Stimulated activated CD4-positive, alpha-beta T cell treated with anti-CD3 and anti-CD28 coated beads, TNF-alpha, amount 100 ng/mL, for 4 hours (primary cell): Measurements from ENCODE around the gene WNT6.

Source experiments
- DNase-seq, 3 experiments: peaks; one replicate each; pipeline ENCODE4 v3.0.0-alpha.2; 2020; ENCODE audit warnings: low read depth in 3 of 3

WNT6 gene

DNA sequence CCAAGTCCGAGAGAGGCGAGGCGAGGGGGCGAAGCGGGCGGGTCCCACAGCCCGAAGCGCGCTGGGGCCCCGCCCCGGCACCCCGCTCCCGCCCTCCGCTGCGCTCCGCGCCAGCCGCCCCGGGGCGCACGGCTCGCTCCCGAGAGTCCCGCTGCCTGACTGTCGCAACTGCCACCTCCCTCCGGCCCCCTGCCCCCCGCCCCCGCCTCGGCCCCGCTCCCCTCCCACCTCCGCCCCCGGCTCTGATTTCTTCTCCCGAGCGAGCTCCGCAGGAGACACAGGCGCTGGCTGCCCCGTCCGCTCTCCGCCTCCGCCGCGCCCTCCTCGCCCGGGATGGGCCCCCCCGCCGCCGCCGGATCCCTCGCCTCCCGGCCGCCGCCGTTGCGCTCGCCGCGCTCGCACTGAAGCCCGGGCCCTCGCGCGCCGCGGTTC, at the start of gene WNT6:
Gene WNT6, plus strand, starts transcription at position 250 of the 432 bp plus-strand sequence. CDS start 233 bp downstream, outside the sequence.
- DNase-seq, result no peak

DNA sequence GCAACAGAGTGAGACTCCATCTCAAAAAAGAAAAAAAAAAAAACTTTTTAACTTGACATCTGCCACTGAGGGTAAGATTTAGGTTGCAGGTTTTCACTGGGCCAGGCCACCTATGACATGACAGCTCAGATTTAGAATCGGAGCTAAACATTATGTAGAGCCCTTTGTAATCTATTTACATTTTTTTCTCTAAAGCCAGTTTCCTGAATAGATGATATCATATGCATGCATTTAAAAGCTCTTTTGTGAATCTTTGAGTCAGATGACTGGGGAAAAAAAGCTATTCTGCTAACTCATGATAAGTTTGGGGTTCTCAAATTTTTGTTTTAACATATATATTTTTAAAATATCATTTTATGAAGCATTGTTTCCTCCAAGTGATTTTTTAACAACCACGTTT, 49.3 kb upstream of the WNT6 start:
- DNase-seq, result no peak

GRCh38 chr2:218811382-218811781, 48.2 kb upstream of the WNT6 start:
- no peak for DNase-seq

- no peak for DNase-seq
Measured at GRCh38 chr2:218812096-218812815, 47.3 kb upstream of the WNT6 start.

- no peak for DNase-seq
Measured at GRCh38 chr2:218812861-218813260, 46.7 kb upstream of the WNT6 start.

- no peak for DNase-seq
Measured at GRCh38 chr2:218813771-218814460, 45.7 kb upstream of the WNT6 start.

DNA sequence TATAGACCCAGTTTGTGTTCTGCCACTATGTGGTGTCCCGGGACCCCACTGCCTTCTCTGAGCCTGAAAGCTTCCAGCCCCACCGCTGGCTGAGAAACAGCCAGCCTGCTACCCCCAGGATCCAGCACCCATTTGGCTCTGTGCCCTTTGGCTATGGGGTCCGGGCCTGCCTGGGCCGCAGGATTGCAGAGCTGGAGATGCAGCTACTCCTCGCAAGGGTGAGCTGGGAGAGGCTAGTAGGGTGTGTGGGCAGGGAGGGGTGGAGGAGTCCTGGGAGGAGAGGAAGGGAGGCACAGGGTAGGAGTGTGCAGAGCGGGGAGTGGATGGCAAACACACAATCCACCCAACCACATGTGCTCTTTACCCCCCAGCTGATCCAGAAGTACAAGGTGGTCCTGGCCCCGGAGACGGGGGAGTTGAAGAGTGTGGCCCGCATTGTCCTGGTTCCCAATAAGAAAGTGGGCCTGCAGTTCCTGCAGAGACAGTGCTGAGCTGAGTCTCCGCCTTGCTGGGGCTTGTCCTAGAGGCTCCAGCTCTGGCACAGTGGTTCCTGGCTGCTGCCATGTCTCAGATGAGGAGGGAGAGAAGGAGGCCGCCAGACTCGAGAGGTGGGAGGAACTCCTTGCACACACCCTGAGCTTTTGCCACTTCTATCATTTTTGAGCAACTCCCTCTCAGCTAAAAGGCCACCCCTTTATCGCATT, 44.9 kb upstream of the WNT6 start:
- no peak for DNase-seq

- no peak for DNase-seq
Measured at GRCh38 chr2:218815244-218815637, 44.4 kb upstream of the WNT6 start.

- DNase-seq, result no peak
Measured at GRCh38 chr2:218815649-218816048, 44.0 kb upstream of the WNT6 start.

DNA sequence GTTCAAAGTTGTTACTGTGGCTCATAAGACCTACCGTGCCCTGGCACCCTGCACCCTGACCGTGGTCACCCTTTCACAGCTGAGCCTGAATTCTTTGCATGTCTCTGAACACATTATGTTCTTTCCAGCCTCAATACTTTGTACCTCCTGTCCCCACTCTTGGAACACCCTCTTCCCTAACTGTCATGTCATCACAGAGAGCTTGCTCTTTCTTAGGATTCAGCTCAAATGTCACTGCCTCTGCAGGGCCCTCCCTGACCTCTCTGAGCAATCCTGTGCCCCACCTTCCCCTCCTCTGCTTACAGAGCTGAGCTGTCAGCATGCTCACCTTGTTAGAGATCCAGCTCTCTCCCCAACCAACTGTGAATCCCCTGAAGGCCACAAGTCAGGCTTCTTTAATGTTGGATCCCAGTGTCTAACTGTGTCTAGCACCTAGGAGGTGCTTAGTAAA, 43.0 kb upstream of the WNT6 start:
- no peak for DNase-seq

GRCh38 chr2:218819093-218819492, 40.5 kb upstream of the WNT6 start:
- no peak for DNase-seq

- DNase-seq, result no peak
Measured at GRCh38 chr2:218820746-218821369, 38.7 kb upstream of the WNT6 start.

DNA sequence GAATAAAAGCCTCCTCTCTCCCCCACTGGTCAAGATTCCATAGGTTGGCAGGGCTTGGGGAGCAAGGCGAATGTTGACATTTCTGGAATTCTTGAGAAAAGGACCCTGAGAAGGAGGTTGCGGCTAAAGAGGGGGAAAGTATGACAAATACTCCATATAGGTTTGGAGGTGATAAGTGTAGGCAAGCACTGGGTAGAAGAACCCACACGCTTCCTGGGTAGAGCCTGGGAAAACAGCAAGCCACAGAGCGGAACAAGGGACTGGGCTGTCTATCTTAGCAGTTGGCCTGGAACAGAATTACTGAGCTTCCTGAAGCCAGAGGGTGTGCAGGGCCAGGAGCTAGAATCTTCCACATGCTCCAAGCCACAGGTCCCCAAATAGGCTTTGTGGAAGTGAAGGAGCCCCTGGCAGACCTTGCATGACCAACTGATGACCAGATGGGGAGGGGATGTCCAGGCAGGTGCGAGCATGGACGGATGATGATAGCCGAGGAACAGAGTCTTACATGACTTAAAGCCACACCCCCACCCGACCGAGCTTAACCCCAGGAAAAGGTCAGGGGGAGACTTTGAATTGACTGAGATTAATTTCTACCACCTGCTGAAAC, 37.9 kb upstream of the WNT6 start:
- DNase-seq, result no peak

- DNase-seq, result no peak
Measured at GRCh38 chr2:218822622-218823021, 37.0 kb upstream of the WNT6 start.

GRCh38 chr2:218823196-218823855, 36.3 kb upstream of the WNT6 start:
- no peak for DNase-seq

GRCh38 chr2:218824004-218824403, 35.6 kb upstream of the WNT6 start:
- no peak for DNase-seq

DNA sequence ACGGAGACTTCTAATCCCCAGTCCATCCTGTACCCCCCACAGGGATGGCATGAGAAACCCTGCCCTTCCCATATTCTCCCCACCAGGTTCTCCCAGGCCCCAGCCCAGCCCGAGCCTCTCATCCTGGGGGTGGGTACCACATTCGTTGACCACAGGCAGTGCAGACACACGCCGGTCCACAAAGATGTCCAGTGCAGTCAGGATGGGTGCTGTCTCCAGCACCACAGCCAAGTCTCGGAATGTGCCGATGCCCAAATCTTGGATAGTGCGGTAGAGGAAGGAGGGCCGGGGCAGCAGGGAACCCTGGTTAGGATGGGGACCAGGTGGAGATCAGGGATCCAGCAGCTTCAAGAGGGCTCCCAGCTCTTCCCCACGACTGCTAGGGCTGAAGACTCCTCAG, 32.8 kb upstream of the WNT6 start:
- DNase-seq, result no peak

DNA sequence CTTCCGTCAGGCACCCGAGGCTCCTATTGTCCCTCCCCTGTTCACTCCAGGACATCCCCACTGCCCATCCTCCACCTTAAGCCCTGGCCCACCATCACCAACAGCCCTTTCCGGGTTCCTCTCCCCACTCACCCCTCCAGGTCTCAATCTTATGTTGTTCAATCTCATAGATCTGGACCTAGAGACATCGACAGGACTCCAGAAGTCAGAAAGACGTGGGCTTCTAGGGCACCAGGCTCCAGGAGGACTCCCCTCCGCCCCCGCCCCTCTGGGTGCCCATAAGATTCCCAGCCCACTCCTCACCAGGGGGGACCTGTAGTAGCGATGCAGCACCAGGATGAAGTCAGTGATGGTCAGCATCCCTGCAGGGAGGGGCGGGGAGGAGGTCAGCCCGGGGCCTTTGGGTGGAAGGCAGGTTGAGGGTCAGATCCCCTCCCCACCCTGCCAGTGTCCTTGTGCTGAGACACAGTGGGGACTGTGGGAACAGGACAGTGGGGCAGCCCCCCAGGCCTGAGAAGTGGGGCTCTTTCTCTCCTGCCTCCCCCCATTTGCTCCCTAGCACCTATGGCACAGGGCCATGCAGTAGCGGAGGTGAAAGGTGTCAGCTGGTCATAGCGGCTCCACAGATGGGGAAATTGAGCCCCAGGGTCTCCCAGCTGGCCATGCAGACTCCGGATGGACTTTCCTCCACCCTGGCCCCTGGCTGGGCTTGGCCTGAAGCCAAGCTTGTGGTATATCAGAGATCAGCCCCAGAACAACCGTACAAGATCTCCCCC, 31.7 kb upstream of the WNT6 start:
- no peak for DNase-seq

GRCh38 chr2:218828477-218828778, 31.2 kb upstream of the WNT6 start:
- DNase-seq, result no peak

- no peak for DNase-seq
Measured at GRCh38 chr2:218829868-218830451, 29.6 kb upstream of the WNT6 start.
